IgD-negative memory B cell (primary cell): Measurements from ENCODE around the gene PGR. TPM values are rescaled to one million over a fixed set of nuclear protein-coding genes. Genes with fewer than 3 reads are reported as not detected.

Source experiments
- H3K27ac Mint-ChIP-seq, 3 donors: one replicate each; pipeline ENCODE4 v1.8.0; 2020 to 2022; ENCODE audit warnings: mild to moderate bottlenecking in 3 of 3, mixed read lengths in 3 of 3, moderate library complexity in 1 of 3
- H3K27me3 Mint-ChIP-seq: one replicate; pipeline ENCODE4 v1.8.0; 2021; ENCODE audit warnings: mixed read lengths
- H3K36me3 Mint-ChIP-seq: one replicate; pipeline ENCODE4 v1.8.0; 2020; ENCODE audit warnings: mild to moderate bottlenecking, mixed read lengths
- H3K4me1 Mint-ChIP-seq, 3 donors: one replicate each; pipeline ENCODE4 v1.8.0; 2020 to 2022; ENCODE audit warnings: mixed read lengths in 3 of 3, mild to moderate bottlenecking in 1 of 3
- H3K4me3 Mint-ChIP-seq, 4 donors: one replicate each; pipeline ENCODE4 v1.8.0; 2020 to 2022; ENCODE audit warnings: mild to moderate bottlenecking in 4 of 4, mixed read lengths in 4 of 4, moderate library complexity in 3 of 4
- H3K9me3 Mint-ChIP-seq, 3 donors: one replicate each; pipeline ENCODE4 v1.8.0; 2020 to 2021; ENCODE audit warnings: mixed read lengths in 3 of 3, mild to moderate bottlenecking in 1 of 3
- polyA plus RNA-seq: library from polyadenylated mRNA; unstranded; fragments of 300-500 nt; fragmentation: Illumina TruSeq; gene quantifications from one replicate; pipeline ENCODE4 v1.2.3, GENCODE V29; 2021

PGR gene
- polyA plus RNA-seq, result not detected

DNA sequence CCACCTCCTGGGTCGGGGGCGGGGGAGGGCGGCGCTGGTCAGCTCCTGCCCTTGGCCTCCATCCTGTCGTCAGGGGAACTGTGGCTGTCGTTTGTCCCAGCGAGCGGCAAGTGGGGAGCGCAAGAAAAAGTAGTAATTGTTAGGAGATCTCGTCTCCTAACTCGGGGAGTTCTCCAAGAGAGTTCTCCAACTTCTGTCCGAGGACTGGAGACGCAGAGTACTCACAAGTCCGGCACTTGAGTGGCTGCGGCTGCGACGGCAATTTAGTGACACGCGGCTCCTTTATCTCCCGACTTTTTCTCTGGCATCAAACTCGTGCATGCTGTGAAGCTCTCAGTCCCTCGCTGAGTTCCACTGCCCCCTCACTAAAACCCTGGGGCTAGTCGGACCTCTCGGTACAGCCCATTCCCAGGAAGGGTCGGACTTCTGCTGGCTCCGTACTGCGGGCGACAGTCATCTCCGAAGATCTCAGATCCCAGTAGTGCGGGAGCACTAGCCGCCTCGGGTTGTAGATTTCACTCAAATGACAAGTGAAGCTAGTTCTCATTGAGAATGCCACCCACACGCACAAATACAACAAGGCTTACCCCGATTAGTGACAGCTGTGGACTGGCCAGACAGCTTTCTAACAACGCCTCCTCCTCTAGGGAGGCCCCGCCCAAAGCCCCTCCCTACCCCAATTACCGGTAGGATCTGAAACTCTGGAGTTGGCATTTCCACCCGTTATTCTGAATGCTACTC is at the start of gene PGR:
TSS of gene PGR (minus strand) at position 611 of the 741 bp plus-strand sequence. CDS start 743 bp downstream, outside the sequence.
- Mint-ChIP-seq H3K27me3 (peaks cover 53% of the 10 kb centered on the region), H3K4me3 (peak within 1 kb of the TSS; percentile 17 to 83 (median 52)), H3K9me3 (peaks cover 3 to 4% (median 3%) of the 10 kb centered on the region in 3 donors), H3K4me1 (peaks cover 0 to 12% (median 5%) of the 10 kb centered on the region in 3 donors), H3K36me3 (peaks cover 2% of the 10 kb centered on the region), H3K27ac (no peak within 1 kb of the TSS)

DNA sequence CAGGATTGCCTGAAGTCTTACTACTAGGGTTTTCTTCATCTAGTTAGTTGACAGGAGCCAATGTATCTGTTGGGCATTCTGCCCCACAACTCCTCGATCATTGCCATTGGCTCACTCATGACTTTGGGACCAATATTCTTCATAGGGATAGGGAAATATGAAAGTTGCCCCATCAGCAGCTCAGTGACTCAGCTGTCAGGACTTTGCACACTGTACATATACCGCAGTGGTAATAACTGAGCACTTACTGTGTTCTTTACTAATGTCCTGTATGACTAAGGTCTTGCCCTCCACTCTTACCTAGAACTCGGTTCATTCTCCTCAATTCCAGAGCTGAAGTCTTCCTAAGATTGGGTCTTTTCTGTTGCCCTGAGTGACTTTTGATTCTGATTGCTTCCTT is 46.8 kb upstream of the PGR start:
- peaks cover 0 to 9% (median 5%) of the 10 kb centered on the region in 3 donors for H3K9me3 Mint-ChIP-seq
- H3K36me3 Mint-ChIP-seq, result no peaks in the 10 kb centered on the region
- peaks cover 2% of the 10 kb centered on the region for H3K27me3 Mint-ChIP-seq
- no peak overlapping the region for H3K4me3 Mint-ChIP-seq
- no peak overlapping the region for H3K27ac Mint-ChIP-seq
- peaks cover 0 to 1% (median 0%) of the 10 kb centered on the region in 3 donors for H3K4me1 Mint-ChIP-seq

DNA sequence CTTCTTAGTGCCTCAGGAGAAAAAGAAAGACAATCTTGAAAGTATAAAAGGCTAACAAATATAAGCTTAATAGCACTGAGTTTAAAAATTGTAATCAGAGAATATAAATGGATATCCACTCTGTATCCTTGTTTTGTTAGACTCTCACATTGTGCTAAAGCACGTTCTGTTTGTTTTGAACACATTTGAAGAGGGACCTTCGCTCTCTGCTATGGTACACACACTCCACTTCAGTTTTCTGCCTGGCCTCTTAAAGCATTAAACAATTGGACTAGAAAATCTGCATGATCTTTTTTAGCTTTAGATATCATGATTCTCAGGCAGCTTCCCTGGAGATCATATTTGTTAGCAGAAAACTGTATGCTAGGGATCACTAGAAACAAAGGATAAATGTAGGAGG is 40.3 kb upstream of the PGR start:
- Mint-ChIP-seq H3K4me1 (peaks cover 0 to 1% (median 0%) of the 10 kb centered on the region in 3 donors), H3K4me3 (no peak overlapping the region), H3K27me3 (peaks cover 5% of the 10 kb centered on the region), H3K27ac (no peak overlapping the region), H3K9me3 (peaks cover 0 to 4% (median under 1%) of the 10 kb centered on the region in 3 donors), H3K36me3 (no peaks in the 10 kb centered on the region)

DNA sequence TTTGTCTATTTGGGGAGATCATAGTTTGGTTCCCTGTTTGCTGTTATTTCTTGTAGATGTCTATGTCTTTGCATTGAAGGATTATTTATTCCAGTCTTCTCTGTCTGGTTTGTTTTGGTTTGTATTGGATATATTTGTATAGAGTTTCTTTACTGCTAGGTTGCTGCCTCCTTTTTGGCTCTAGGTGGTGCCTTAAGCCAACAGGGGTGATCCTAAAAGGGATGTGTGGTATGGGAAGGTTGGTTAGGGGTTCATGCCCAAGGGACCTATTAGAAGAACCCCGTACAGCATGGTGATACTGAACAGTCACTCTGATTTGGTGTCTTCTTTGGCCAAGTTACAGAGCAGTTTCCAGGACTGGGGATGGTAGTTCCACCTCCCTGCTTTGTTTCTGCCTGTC is 36.4 kb upstream of the PGR start:
- Mint-ChIP-seq H3K27me3 (peaks cover 3% of the 10 kb centered on the region), H3K27ac (no peak overlapping the region), H3K9me3 (peaks cover 0 to 4% (median 0%) of the 10 kb centered on the region in 3 donors)

DNA sequence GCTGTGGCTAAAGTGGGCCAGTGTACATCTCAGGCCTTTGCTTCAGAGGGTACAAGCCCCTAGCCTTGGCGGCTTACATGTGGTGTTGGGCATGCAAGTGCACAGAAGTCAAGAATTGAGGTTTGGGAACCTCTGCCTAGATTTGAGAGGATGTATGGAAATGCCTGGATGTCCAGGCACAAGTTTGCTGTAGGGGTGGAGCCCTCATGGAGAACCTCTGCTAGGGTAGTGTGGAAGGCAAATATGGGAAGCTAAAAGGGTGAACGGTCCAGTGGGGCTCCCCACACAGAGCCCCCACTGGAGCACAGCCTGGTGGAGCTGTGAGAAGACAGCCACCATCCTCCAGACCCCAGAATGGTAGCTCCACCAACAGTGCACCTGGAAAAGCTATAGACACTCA is 28.5 kb upstream of the PGR start:
- H3K9me3 Mint-ChIP-seq, result peaks cover 5 to 27% (median 18%) of the 10 kb centered on the region in 3 donors
- no peaks in the 10 kb centered on the region for H3K4me1 Mint-ChIP-seq
- H3K4me3 Mint-ChIP-seq, result no peak overlapping the region
- H3K27me3 Mint-ChIP-seq, result no peaks in the 10 kb centered on the region
- H3K36me3 Mint-ChIP-seq, result no peaks in the 10 kb centered on the region
- H3K27ac Mint-ChIP-seq, result no peak overlapping the region

More for the DNA sequence above, 36.4 kb upstream of the PGR start:
- no peaks in the 10 kb centered on the region for H3K36me3 Mint-ChIP-seq
- no peaks in the 10 kb centered on the region for H3K4me1 Mint-ChIP-seq
- H3K4me3 Mint-ChIP-seq, result no peak overlapping the region

DNA sequence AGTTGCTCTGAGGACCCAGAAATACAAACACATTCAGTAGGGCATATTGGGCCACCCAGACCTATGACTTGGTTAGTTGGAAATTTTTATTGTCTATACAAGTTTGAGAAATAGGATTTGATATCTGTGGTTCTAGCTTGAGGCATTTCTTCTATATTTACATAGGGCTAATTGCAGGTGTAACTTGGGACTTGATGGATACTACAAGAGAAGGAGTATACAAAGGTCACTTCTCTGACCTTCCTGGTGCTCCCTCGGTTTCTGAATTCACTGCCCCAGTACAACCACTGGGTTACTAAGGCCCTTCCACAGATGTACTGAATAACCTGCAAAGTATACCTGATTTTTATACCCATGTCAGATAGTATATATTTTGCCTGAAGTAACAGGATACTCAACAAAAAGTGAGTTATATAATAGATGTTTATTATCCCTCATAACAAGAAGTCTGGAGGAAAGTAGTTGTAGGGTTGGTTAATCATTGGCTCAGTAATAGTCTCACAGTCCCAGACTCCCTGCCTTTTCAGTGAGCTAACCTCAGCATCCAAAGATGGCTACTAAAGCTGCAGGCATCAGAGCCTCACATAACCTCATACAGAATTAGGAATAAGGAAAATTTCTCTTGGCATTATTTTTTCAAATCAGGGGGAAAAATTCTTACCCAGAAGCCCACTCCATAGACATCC is 8.8 kb upstream of the PGR start:
- Mint-ChIP-seq H3K27me3 (peaks cover 1% of the 10 kb centered on the region), H3K27ac (no peak overlapping the region), H3K36me3 (no peaks in the 10 kb centered on the region), H3K4me3 (no peak overlapping the region), H3K4me1 (peaks cover 0 to 3% (median 0%) of the 10 kb centered on the region in 3 donors), H3K9me3 (peaks cover 0 to 5% (median 1%) of the 10 kb centered on the region in 3 donors)

DNA sequence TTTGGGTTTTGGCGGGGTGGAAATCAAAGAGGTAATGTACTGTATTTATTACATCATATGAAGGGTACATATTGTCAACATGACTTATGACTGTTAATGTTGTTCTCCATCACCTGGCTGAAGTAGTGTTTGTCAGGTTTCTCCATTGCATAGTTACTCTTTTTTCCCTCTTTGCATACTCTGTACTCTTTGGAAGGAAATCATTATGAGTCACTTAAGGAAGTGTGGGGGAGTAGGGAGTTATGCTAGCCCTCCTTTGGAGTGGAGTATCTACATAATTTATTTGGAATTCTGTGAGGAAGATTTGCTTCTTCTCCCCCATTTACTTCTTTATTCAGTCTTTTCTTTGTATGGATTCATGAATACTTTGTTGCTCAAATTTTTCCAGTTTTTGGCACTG is 3.6 kb upstream of the PGR start:
- Mint-ChIP-seq H3K27ac (no peak overlapping the region), H3K4me3 (no peak overlapping the region), H3K27me3 (peaks cover 32% of the 10 kb centered on the region), H3K9me3 (peaks cover 3 to 4% (median 3%) of the 10 kb centered on the region in 3 donors), H3K4me1 (peaks cover 0 to 3% (median 3%) of the 10 kb centered on the region in 3 donors), H3K36me3 (peaks cover 2% of the 10 kb centered on the region)

DNA sequence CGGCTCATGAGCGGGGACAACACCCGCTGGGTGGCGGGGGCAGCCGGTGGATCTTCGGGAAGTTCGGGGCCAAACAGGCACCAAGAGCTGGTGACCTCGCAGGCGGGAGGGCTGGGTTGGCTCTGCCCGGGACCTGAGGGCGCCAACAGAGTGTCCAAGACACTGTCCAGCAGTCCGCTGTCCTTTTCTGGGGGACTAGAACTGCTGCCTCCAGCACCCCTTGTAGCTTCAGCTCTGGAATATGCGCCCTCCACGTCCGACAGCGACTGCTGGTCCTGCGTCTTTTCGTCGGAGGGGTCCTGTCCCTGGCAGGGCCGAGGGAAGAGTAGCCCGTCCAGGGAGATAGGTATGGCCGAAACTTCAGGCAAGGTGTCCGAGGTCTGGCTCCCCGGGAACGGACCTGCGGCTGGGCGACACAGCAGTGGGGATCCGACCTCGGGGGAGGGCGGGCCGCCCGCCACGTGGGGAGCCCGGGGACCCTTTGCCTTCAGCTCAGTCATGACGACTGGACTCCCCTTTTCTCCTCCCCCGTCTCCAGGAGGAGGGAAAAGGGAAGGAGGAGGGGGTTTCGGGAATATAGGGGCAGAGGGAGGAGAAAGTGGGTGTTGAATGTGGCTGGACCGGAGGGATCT is 926 bp downstream of the PGR start:
- Mint-ChIP-seq H3K4me3 (peak overlapping the region in 2 of 4 donors; percentile 63 to 83), H3K4me1 (peaks cover 0 to 12% (median 5%) of the 10 kb centered on the region in 3 donors), H3K27ac (no peak overlapping the region), H3K27me3 (peaks cover 54% of the 10 kb centered on the region), H3K36me3 (peaks cover 2% of the 10 kb centered on the region), H3K9me3 (peaks cover 3 to 4% (median 3%) of the 10 kb centered on the region in 3 donors)

DNA sequence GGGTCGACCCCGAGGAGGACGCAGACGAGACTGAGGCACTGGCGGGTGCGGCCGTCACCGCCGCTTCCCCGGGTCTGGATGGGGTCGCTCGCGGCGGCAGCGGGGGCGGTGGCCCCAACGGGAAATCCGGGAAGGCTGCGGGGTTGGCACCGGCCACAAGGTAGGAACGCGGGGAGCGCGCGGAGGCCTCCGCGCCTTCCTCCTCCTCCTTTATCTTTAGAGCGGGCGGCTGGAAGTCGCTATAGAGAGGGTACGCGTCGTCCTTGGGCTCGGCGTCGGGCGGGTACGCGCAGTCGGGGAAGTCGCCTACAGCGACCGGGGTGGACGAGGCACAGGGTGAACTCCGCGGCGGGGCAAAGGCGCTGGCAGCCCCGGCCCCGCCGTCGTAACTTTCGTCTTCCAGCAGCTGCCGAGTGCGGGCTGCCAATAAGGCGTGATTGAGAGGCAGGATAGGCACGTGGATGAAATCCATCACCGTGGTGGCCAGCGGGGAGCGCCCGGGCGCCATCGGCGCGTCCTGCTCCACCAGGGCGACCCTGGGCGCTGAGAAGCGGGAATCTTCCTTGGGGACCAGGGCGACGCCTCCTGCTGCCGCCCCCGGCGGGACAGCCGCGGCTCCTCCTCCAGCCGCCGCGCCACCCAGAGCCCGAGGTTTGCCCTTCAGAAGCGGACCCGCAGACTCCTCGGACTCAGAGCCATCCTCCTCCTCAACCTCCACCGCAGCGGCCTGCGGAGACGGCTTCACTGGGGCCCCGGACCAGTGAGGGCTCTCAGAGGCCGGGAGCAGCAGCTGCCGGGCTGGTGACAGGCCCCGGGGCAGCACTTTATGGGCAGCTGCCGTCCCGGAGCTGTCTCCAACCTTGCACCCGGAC is 1.7 kb downstream of the PGR start:
- peaks cover 2% of the 10 kb centered on the region for H3K36me3 Mint-ChIP-seq
- peak overlapping the region in 3 of 4 donors; percentile 63 to 81 (median 74) for H3K4me3 Mint-ChIP-seq

DNA sequence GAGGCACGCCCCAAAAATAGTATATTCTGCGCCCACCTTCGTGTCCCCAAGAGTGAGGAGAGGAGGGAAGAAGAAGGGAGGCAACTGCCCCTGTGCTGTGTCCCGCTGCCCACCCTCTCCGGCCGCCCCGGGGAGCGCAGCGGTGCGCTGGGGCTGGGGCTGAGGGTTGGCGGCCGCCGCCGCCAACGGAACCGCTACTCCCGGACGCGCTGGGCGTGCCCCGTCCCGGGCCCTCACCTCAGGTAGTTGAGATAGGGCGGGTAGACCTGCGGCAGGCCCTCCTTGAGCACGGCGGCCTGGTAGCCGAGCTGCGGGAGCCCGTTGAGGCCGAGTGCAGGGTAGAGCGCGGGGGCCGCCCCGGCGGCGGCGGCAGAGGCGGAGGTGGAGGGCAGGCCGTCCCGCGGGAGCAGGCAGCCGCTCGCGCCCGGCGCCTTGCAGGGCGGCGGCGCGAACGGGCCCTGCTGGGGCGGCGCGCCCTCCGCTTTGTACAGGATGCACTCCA is 2.4 kb downstream of the PGR start:
- H3K4me1 Mint-ChIP-seq, result peaks cover 0 to 12% (median 5%) of the 10 kb centered on the region in 3 donors
- peaks cover 2% of the 10 kb centered on the region for H3K36me3 Mint-ChIP-seq
- no peak overlapping the region for H3K27ac Mint-ChIP-seq
- peaks cover 0 to 5% (median 4%) of the 10 kb centered on the region in 3 donors for H3K9me3 Mint-ChIP-seq
- H3K4me3 Mint-ChIP-seq, result peak overlapping the region; percentile 61 to 92 (median 84)
- peaks cover 45% of the 10 kb centered on the region for H3K27me3 Mint-ChIP-seq

More for the DNA sequence above, 1.7 kb downstream of the PGR start:
- peaks cover 0 to 12% (median 5%) of the 10 kb centered on the region in 3 donors for H3K4me1 Mint-ChIP-seq
- peaks cover under 1 to 4% (median 3%) of the 10 kb centered on the region in 3 donors for H3K9me3 Mint-ChIP-seq
- no peak overlapping the region for H3K27ac Mint-ChIP-seq
- H3K27me3 Mint-ChIP-seq, result peaks cover 48% of the 10 kb centered on the region

DNA sequence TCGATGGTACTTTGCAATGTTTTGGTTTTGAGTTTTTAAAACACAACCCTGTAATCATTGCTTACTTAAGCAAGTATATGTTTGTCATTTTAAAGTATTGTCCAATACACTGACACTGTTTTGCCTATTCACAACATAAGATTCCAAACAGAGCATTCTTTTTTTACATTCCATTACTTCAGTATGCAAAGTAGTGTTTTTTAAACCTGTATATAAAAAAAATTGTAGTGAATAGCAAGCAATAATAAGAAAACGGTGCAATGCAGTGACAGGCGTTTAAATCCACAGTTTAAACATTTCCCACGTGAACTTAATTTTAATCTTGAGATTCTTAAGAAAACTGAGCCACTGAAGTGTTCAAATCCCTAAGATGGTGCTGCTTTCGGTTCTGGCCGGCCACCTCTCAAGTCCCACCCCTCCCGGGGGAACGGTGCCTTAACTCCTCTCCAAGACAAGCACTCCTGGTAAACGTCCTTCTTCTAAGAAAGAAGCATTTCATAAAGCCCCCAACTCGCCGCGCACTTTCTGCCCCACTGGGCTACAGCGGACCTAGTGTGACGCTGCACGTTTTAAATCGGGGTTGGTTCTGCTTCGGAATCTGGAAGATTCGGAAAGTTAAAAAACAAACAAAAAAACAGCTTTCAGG is 2.9 kb downstream of the PGR start:
- Mint-ChIP-seq H3K27me3 (peaks cover 45% of the 10 kb centered on the region), H3K27ac (no peak overlapping the region), H3K36me3 (peaks cover 2% of the 10 kb centered on the region), H3K4me1 (peaks cover 0 to 12% (median 5%) of the 10 kb centered on the region in 3 donors), H3K9me3 (peaks cover 0 to 5% (median 4%) of the 10 kb centered on the region in 3 donors), H3K4me3 (peak overlapping the region; percentile 61 to 92 (median 84))

DNA sequence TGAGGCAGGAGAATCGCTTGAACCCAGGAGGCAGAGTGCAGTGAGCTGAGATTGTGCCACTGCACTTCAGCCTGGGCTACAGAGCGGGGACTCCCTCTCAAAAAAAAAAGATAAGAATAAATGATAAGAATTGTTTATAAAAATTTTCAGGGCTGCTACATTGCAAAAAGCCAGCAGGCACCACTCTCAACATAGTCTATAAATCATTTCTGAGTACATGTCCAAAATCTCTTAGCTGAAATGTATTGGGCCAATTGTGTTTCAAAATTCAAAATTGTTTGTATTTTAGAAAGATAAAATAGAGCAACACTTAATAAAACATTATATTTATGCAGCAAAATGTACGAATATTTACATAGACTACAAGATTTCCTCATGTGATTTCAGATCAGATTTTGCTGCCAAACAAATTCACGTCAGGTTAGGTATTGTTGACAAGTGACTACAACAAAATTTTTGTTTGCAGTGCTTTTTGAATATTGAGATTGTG is 13.9 kb downstream of the PGR start:
- Mint-ChIP-seq H3K27me3 (peaks cover 2% of the 10 kb centered on the region), H3K4me1 (no peaks in the 10 kb centered on the region), H3K4me3 (no peak overlapping the region), H3K9me3 (peaks cover 0 to 2% (median 0%) of the 10 kb centered on the region in 3 donors), H3K27ac (no peak overlapping the region), H3K36me3 (no peaks in the 10 kb centered on the region)

DNA sequence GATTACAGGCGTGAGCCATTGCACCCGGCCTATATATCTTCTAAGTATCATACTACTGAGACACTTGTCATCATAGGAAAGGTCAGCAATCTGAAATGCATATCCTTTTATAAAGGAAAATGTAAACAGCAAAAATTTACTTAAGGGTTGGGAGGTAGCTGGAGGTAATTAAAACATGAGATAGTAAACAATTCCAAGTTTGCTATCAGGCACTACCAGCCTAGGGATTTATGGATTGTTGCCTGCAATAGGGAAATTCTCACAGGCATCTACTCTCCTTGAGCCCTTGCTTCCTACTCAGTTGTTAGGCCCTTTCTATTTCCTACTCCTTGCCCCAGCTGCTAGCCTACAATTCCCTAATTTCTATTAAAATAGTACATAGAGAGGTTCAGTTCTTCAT is 16.1 kb downstream of the PGR start:
- Mint-ChIP-seq H3K4me1 (no peaks in the 10 kb centered on the region), H3K27me3 (no peaks in the 10 kb centered on the region), H3K9me3 (peaks cover 0 to 4% (median 0%) of the 10 kb centered on the region in 3 donors), H3K4me3 (no peak overlapping the region), H3K36me3 (no peaks in the 10 kb centered on the region), H3K27ac (no peak overlapping the region)
